ENCODE results near the gene DAP.

DNA sequence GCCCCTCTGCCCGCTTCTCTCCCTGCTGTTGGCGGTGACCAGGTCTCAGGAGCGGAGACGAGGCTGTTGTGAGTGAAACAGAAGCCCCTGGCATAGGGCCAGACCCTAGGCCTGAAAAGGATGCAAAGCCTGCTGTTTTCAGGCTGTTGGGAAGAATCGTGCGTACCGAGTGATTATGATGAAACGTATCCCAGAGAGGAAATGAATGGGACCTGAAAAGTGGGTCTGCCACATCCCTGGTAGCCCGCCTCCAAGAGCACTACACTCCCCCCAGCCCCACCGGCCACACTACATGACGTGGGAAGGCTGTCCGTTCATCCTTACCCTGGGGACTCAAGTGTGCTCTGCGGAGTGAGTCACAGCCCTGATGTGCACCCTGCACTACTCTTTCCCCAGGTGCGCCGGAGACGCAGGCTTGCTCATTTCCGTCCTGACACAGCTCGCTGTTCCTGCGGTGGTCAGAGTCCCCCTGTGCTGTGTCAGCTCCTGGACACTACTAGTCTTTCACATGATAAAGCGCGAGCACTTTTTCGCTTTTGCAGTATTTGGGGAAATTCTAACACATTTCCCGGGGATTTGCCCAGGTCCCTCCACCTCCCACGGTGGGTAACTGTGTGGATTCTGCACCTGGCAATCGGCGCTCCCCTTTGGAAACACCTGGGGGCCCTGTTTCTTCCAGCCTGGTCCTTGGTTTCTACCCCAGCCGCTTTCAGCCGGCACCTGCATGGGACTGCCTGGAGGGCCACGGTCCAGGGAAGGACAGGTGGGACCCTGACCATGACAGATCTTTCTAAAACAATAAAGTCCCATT is 105.7 kb downstream of the DAP start:
- TF ChIP-seq, protein P1, sequence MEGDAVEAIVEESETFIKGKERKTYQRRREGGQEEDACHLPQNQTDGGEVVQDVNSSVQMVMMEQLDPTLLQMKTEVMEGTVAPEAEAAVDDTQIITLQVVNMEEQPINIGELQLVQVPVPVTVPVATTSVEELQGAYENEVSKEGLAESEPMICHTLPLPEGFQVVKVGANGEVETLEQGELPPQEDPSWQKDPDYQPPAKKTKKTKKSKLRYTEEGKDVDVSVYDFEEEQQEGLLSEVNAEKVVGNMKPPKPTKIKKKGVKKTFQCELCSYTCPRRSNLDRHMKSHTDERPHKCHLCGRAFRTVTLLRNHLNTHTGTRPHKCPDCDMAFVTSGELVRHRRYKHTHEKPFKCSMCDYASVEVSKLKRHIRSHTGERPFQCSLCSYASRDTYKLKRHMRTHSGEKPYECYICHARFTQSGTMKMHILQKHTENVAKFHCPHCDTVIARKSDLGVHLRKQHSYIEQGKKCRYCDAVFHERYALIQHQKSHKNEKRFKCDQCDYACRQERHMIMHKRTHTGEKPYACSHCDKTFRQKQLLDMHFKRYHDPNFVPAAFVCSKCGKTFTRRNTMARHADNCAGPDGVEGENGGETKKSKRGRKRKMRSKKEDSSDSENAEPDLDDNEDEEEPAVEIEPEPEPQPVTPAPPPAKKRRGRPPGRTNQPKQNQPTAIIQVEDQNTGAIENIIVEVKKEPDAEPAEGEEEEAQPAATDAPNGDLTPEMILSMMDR (conservative IDR thresholded peaks at IDR 0.05; ENCODE audit: low read depth in 2 of 2), result 0 out of 4 replicates have a peak, but pooled peaks of 1 of the 2 experiments have one; percentile 5
- TF ChIP-seq EZH2phosphoT487 (IDR thresholded peaks at IDR 0.05; ENCODE audit: unreplicated experiment), result no peak
- TF ChIP-seq POLR2AphosphoS5 (IDR thresholded peaks at IDR 0.05; ENCODE audit: low read depth), result no peak
- TF ChIP-seq ZNF331 (CRISPR knock-in tag; IDR thresholded peaks at IDR 0.05; ENCODE audit: low read depth), result no peak
